GM21528 (cell line): Measurements from ENCODE around the gene DNAJC18.
A peak's percentile ranks its signal among the peaks of the same experiment; 100 is the strongest.
"Not testable (repeated sequence)": the region's sequence is repeated elsewhere in the genome, so short reads cannot be mapped to it uniquely, and the experiment has no call there.

Experiments used
- ATAC-seq: cut with Tn5 transposase; IDR thresholded peaks from one replicate; pipeline ENCODE4 v1.9.1; 2021; ENCODE audit warnings: mild to moderate bottlenecking, moderate library complexity; ENCODE audit not compliant: unreplicated experiment, low FRiP score

DNAJC18 gene

DNA sequence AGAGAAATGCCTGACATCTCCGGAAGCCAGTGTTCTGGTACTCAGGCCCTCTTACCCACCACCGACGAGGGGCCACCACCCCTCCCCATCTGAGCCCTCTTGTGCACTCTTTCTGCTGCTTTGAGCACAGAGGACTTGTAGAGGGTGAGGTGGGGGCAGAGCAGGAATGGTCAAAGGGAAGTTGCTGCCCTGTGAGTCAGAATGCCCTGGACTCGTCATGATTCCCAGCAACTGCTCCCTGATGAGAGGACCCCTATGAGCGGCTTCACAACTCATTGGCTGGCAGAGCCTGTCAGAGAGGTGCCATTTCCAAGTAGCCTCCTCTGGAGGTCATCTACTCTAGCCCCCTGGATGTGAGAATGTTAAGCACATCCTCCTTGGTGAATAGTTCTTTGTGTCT is 22.4 kb upstream of the DNAJC18 start:
- no peak for ATAC-seq

DNA sequence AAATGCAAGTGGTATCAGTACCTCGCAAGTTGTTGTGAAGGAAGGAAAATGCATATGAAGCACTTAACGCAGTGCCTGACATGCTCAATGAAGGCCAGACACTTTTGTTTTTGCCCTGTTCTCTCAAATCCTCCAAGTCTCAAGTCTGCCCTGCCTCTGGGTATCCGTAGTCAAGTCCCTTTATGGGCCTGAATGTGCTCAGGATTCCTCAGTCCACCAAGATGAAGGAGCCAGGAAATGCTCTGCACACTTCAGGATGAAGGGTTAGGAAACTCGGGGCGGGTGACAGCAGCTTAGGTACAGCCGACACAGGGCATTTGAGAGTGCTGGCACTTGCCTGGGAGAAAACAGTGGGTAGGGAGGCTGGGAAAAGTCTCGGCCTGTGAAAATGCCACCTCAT is 21.9 kb upstream of the DNAJC18 start:
- ATAC-seq: no peak

DNA sequence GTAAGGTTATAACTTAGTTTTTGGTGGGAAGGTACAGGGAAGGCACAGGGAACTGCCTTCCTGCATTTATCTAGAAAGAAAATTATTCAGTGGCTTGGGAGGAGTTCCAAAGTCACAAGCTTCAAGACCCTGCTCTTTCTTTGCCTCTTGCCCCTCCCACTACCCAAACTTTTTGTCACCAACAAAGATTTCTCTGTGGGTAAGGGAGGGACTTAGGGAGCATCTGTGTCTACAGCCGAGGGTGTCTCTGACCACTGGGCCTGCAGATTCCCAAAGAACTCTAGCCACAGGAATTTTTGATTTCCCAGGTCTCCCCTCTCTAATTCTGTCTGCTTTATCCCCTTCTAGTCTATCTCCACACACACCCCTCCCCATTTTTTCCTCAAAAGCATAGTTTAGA is 21.1 kb upstream of the DNAJC18 start:
- ATAC-seq: no peak

- ATAC-seq: peak; percentile 22
Observed at GRCh38 chr5:139459451-139459934, 20.2 kb upstream of the DNAJC18 start.

DNA sequence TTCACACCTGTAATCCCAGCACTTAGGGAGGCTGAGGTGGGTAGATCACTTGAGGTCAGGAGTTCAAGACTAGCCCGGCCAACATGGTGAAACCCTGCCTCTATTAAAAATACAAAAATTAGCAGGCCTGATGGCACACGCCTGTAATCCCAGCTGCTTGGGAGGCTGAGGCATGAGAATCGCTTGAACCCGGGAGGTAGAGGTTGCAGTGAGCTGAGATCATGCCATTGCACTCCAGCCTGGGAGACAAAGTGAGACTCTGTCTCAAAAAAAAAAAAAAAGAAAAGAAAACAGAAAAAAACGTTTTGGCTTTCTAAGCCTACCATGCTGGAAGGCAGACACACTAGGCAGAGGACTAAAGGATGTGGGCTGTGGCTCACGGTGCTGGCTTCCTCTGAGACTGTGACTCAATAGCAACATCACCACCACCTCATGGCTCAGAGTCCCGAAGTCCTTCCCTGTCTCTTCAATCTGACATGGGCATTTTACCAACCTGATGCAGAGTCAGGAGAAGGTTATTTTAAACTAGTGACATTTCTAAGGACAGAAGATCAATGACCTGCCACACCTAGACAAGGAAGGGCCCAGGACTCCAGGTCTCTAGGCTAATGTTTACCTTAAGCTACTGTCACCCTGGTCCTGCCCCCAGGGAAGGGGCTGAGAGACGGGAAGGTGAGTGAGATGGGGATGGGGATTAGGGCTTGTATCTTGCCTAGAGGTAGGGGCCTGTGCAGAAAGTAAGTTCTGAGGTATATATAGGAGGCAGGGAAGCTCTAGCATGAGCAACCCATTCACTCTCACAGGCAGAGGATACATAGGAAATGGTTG is 19.5 kb upstream of the DNAJC18 start:
- ATAC-seq: peak; percentile 64

DNA sequence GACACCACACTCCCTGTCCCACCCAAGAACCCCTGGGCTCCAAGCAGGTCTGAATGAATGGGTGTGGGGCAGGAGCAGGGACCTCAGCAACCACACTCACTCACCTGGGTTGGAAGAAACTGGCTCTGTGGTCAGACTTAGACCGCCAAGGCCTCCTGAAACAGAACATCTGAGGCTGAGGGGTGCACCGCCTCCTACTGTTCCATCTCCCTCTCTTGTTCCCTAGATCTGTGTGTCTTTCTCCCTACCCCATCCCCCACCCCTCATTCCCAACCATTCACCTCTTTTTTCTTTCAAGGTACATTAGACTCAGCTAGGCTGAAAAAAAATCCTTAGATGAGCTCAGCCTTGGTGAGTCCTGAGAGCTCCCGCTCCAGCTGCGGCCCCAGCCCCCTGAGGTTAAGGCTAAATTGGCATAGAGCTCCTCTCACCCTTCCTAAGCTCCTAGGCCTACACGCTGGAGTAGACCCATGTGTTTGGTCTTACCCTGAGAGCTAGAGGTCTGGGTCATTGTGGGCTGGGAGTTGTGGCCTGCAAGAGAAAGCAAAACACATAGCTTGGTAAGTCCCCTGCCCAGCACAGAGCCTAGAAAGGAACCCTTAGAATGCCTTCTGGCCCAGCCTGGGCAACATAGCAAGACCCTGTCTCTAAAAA is 18.5 kb upstream of the DNAJC18 start:
- ATAC-seq: no peak

- no peak for ATAC-seq
Observed at GRCh38 chr5:139457241-139457640, 17.9 kb upstream of the DNAJC18 start.

GRCh38 chr5:139456776-139457175 is 17.5 kb upstream of the DNAJC18 start:
- no peak for ATAC-seq

- ATAC-seq: no peak
Observed at GRCh38 chr5:139454568-139455290, 15.4 kb upstream of the DNAJC18 start.

DNA sequence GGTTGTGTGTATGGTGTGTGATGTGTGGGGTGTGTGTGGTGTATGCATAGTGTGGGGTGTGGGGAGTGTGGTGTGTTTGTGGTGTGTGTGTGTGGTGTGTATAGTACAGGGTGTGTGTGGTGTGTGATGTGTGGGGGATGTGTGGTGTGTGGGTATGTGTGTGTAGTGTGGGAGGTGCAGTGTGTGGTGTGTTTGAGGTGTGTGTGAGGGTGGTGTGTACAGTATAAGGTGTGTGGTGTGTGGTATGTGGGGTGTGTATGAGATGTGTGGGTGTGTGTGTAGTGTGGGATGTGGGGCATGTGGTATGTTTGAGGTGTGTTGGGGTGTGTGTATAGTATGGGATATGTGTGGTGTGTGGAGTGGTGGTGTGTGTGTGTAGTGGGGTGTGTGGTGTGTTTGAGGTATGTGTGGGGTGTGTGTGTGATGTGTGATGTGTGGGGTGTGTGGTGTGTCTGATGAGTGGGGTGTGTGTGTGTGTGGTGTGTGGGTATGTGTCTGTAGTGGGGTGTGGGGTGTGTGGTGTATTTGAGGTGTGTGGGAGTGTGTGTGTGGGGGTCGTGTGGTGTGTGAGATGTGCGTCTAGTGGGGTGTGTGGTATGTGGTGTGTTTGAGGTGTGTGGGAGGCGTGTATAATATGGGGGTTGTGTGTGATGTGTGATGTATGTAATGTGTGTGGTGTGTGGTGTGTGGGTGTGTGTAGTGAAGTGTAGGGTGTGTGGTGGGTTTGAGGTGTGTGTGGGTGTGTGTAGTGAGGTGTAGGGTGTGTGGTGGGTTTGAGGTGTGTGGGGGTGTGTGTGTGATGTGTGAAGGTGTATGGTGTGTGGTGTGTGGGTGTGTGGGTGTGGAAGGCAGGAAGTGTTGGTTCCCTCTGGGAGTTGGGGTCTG is 14.6 kb upstream of the DNAJC18 start:
- ATAC-seq: no peak

GRCh38 chr5:139451878-139452660 is 12.7 kb upstream of the DNAJC18 start:
- ATAC-seq: no peak

DNA sequence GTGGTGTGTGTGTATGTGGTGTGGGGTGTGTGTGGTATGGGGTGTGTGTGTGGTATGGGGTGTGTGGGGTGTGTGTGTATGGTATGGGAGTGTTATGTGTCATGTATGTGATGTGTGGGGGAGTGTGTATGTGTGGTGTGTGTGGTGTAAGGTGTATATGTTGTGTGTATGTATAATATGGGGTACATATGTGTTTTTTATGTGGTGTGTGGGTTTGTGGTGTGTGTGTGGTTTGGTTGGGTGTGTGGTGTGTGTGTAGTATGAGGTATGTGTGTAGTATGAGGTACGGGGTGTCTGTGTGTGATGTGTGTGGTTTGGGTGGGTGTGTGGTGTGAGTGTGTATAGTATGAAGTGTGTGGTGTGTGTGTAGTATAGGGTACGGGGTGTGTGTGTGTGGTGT is 11.9 kb upstream of the DNAJC18 start:
- ATAC-seq: no peak

DNA sequence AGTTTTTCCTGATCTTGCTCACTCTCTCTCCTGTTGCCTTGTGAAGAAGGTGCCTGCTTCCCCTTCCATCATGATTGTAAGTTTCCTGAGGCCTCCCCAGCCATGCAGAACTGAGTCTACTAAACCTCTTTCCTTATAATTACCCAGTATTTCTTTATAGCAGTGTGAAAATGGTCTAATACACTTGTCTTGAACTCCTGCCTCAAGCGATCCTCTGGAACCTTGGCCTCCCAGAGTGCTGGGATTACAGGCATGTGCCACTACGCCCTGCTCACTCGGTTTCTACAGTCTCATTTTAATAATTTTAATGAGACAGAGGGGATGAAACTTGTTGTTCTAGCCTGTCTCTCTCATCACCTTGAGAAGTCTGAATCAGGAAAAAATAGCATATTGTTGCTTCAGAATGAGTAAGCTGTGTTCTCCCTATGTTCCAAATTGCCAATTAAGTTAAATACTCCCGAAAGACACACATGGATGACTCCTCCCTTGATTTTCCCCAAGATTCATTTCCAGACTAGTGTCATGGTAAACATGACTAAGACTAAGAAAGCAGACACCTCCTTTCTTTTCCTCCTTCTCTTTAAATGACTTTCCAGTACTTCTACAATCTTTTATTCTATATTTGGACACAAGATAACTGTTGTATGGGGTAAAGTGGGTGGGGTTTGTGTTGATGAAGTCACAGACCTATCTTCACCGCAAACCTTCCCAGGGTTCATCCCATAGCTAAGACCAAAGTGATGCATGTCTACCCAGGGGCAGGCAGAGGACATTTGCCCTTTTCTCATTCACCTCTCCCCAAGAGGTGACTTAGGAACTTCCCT is 7.8 kb upstream of the DNAJC18 start:
- no peak for ATAC-seq

- ATAC-seq: no peak
Observed at GRCh38 chr5:139445325-139446170, 6.2 kb upstream of the DNAJC18 start.

GRCh38 chr5:139443831-139444453 is 4.6 kb upstream of the DNAJC18 start:
- no peak for ATAC-seq

GRCh38 chr5:139440416-139440815 is 1.1 kb upstream of the DNAJC18 start:
- not testable (repeated sequence) for ATAC-seq

GRCh38 chr5:139438707-139439012 is 665 bp downstream of the DNAJC18 start:
- ATAC-seq: no peak

DNA sequence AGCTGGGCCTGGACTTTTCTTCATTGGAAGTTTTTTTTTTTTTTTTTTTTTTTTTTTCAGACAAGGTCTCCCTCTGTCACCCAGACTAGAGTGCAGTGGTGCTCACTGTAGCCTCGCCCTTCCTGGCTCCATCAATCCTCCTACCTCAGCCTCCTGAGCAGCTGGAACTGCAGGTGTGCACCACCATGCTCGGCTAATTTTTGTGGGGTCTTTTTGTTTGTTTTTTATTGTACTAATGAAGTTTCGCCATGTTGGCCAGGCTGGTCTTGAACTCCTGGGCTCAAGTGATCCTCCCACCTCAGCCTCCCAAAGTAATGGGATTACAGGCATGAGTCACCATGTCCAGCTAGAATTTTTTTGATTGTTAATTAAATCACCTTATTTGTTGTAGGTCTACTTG is 3.6 kb downstream of the DNAJC18 start:
- no peak for ATAC-seq
